Stimulated activated CD4-positive, alpha-beta T cell treated with anti-CD3 and anti-CD28 coated beads, Interleukin-2, amount 100 ng/mL, for 24 hours (primary cell): Measurements from ENCODE around the gene TMC4.
A peak's percentile ranks its signal among the peaks of the same experiment; 100 is the strongest.

Experiments
- DNase-seq, 2 donors: peaks; one replicate each; pipeline ENCODE4 v3.0.0-alpha.2; 2020

Gene TMC4

DNA sequence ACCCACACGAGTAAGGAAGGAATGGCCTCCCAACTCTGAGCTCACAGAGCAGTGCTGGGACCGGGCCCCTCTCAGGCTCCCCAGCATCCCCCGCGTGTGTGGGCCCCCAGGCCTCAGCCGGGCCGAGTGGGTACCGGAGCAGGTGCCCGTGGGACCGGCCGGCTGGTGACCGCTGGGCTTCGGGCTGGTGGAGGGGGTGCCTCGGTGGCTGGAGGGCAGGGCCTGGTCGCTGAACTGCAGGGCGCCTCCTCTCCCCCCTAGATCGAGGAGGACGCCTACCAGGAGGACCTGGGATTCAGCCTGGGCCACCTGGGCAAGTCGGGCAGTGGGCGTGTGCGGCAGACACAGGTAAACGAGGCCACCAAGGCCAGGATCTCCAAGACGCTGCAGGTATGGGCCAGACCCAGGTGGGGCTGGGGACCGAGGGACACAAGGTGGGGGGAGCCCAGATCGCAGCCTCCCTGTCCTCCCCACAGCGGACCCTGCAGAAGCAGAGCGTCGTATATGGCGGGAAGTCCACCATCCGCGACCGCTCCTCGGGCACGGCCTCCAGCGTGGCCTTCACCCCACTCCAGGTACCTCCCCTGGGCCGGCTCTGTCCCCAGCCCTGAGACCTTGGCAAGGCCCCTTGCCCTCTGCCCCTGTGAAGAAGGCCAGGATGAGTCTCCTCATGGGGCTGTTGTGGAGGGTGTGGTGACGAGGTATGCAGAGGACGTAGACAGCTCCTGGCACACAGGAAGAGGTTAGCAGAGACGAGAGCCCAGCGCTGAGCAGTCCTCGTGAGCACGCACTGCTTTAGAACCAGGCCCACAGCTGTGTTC is 44.0 kb downstream of the TMC4 start:
- no peak for DNase-seq

DNA sequence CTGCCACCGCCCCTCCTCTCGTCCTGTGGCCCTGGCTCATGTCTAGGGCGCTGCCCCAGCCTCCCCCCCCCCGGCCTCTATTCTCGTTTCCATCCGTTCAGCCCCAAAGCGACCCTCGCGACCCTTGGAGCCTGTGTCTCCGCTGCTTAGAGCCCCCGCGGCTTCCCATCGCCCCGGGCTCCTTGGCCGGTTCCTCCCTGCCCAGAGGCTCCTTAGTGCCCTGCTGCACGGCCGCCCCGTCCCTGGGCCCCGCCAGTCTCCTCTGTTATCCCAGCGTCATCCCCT is 44.6 kb downstream of the TMC4 start:
- DNase-seq = no peak

DNA sequence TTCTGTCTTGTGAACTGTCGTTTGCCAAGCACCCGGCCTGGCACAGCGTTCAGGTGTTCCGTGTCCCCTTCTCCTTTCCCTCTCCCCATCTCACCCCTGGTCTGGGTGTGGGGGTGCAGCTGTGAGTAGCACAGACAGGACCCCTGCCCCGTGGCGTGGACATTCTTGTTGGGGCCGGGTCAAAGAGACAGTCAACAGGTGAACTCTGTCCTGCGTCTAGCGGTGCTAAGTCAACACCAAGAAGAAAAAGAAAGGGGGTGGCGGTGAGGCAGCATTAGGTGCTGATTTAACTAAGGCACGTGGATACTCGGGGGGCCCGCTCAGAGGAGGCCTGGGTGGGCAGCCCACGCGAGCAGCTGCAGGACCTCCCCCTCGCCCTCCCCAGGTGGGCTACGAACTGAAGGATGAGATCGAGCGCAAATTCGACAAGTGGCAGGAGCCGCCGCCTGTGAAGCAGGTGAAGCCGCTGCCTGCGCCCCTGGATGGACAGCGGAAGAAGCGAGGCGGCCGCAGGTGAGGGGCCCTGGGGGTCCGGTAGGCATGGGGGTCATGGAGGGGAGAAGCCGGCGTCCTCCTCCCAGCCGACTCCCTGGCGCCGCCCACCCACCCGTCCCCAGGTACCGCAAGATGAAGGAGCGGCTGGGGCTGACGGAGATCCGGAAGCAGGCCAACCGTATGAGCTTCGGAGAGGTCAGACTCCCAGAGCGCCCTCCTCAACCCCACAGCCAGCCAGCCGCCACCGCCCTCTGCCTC is 45.1 kb downstream of the TMC4 start:
- no peak for DNase-seq

DNA sequence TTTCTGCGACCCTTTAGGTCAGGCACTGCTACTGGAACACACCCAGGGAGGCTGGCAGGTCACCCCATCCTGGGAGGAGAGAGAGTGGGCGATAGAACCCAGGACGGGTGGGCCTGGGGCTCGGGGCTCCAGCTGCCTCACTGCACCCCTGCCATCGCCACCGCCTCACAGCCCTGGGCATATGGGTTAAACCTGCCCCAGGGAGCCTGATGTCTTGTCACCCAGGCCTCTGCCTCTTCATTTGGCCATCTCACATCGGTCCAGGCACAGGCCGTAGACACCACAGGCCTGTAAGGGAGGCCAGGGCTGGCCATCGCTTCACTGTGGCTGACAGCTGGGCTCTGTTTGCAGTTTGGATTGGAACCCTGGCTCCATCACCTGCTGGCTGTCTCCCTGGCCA is 47.2 kb downstream of the TMC4 start:
- DNase-seq = no peak

DNA sequence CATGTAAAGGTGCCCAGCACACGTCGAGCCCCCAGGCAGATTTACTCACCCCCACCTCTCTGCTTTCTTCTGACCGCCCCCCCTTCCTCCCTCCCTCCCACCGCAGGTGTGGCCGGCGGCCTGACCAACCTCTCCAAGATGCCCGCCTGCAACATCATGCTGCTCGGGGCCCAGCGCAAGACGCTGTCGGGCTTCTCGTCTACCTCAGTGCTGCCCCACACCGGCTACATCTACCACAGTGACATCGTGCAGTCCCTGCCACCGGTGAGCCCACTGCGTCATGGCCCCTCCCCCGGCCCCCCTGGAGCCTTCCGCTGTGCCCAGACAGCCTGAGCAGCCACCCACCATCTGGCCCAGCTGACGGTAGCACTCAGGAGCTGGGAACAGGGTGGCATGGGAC is 48.6 kb downstream of the TMC4 start:
- no peak for DNase-seq

DNA sequence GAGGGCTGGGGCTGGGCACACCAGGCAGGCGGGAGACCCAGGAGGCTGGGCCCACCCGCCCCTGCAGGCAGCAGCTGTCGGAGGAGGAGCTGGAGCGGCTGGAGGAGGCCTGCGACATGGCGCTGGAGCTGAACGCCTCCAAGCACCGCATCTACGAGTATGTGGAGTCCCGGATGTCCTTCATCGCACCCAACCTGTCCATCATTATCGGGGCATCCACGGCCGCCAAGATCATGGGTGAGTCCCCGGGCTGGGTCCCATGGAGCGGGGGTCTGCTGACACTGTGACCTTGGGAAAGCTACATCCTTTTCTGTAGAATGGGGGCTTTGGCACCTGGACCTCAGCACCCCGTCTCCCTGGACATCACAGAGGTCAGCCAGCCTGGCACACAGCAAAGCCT is 49.3 kb downstream of the TMC4 start:
- no peak for DNase-seq

DNA sequence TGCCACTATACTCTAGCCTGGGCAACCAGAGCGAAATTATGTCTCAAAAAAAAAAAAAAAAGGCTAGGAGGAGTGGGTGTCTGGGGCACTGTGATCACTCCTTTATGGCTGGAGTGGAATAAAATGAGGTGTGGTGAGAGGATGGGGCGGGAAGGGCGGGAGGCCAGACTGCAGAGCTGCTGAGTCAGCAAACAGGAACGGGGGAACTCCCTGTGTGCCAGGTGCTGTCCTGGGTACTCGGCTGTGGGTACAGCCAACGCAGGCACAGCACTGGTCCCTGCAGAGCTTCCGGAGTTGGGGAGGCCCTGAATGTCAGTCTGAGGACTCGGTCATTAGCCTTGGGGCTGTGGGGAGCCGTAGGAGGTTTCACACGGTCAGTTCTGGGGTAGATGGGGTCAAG is 51.7 kb downstream of the TMC4 start:
- no peak for DNase-seq

DNA sequence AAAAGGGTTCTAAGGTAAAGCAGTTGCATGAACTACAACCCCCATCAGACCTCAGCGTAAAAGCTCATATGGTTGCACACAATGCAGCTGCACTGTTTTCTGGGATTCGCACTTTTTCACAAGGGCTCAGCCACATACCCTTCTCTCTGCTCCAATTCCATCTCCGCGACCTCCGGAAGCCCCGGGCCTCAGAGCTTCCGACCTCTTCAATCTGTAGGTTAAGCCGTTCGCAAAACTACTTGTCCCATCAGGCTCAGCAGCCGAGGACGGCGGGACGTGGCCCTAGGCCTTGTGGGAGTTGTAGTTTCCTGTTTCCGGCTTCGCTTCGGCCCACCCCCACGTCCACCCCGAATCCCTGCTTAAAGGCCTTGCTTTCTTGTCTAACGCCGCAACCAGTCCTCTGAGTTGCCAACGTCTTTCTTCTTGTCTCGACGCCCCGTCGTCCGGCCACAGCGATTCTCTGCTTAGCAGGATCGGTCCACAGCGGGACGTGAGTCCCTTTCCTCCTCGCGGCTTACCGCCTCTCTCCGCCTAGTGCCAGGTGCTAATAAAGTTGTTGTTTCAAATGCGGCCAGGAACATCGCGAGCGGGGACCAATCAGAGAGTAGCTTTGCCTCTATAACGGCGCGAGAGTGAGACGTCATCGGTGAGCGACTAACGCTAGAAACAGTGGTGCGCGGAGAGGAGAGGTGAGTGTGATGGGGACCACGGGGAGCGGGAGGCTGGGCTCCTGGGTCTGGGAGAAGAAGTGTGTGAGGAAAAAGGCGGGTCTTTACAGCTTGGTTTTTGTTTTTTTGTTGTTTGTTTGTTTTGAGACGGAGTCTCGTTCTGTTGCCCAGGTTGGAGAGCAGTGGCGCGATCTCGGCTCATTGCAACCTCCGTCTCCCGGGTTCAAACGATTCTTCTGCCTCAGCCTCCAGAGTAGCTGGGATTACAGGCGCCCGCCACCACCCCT is 57.6 kb downstream of the TMC4 start, which contains the start of the genes PRPF31 and TFPT:
TSS of gene PRPF31 (plus strand) at position 646 of the 955 bp plus-strand sequence. CDS start 2,525 bp downstream, outside the sequence.
TSS of gene TFPT (minus strand) at position 549 of the 955 bp plus-strand sequence. CDS start at position 161, 388 bp downstream.
- peak; percentile 95 to 97 for DNase-seq

DNA sequence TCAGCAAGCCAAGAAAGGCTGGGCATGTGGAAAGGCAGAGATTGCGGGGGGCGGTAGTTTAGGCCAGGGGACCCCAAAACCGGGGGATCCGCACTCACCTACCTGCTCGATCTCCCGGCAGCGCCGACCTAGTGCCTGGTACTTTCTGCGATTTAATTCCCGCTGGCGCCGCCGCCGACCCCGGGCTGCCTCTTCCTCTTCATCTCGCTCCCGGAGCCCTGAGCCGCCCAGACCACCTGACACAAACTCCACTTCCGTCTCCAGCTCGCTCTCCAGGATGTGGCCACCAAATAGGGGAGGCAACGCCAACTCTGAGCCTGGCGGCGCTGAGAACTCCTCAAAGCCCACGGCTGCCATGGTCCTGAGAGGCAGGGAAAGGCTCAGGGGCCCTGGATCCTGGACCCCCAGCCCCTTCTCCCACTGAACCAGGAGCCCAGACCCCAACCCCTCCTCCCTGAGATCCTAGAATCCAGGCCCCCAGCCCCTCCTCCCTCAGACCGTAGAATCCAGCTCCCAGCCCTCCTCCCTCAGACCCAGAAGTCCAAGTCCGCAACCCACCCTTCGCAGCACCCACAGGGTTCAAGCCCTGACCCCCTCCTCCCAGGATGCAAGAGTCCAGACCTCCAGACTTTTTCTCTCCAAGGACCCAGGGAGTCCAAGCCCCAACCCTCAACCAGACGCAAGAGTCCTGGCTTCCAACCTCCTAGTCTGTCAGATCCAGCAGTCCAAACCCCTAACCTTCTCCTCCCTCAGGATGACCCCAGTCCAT is 58.4 kb downstream of the TMC4 start:
- DNase-seq = peak; percentile 44 to 57
